OCI-LY1 (cell line): Measurements from ENCODE around the gene IGSF5.

Source experiments
- EZH2 ChIP-seq: fragments of 200-600 bp; sonication (generic), shearing (Covaris generic); IDR thresholded peaks from 2 replicates; pipeline ENCODE4 v1.8.0; 2017; ENCODE audit warnings: borderline replicate concordance, mixed run types, mild to moderate bottlenecking, antibody characterized with exemption, low read length, moderate library complexity, mixed read lengths
- TF ChIP-seq, protein P1 (sequence below): fragments of 200-600 bp; sonication (generic), shearing (Covaris generic); IDR thresholded peaks from 2 replicates; pipeline ENCODE4 v1.5.1; 2017; ENCODE audit warnings: mild to moderate bottlenecking, antibody characterized with exemption, low read length, moderate library complexity, mixed read lengths

DNA sequence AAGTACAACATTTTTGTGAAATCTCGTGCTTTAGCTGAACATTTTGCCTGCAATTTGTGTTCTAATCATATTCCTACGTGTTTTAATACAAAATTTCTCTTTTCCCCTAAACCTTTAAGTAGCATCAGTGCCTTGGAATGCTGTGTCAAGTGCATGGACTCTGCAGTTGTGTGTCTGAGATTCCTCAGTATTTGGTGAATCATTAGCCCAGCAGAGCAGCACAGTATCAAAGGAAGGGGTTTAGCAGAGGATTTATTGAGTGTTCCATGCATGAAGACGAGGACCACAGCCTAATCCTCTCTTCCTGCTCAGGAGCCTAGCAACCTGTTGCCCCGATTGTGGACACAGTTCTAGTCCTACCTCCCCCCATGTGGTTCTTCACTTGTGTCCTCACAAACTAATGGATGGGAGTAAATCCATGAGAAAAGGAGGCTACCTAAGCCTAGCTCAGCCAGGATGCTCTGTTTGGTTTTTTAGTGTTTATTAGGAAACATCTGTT, 92.9 kb downstream of the IGSF5 start:
- TF ChIP-seq, protein P1, sequence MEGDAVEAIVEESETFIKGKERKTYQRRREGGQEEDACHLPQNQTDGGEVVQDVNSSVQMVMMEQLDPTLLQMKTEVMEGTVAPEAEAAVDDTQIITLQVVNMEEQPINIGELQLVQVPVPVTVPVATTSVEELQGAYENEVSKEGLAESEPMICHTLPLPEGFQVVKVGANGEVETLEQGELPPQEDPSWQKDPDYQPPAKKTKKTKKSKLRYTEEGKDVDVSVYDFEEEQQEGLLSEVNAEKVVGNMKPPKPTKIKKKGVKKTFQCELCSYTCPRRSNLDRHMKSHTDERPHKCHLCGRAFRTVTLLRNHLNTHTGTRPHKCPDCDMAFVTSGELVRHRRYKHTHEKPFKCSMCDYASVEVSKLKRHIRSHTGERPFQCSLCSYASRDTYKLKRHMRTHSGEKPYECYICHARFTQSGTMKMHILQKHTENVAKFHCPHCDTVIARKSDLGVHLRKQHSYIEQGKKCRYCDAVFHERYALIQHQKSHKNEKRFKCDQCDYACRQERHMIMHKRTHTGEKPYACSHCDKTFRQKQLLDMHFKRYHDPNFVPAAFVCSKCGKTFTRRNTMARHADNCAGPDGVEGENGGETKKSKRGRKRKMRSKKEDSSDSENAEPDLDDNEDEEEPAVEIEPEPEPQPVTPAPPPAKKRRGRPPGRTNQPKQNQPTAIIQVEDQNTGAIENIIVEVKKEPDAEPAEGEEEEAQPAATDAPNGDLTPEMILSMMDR = no peak
- TF ChIP-seq EZH2 = no peak
